AG10803 (cell line): ENCODE measurements around the gene HYCC2.

ENCODE experiments used
- DNase-seq: peaks from one replicate; pipeline ENCODE4 v3.0.0; 2010; ENCODE audit warnings: low read depth
- H3K4me3 ChIP-seq: 2 replicates; pipeline ENCODE4 v1.5.1; 2011; ENCODE audit warnings: mild to moderate bottlenecking, low read length, control low read depth
- TF ChIP-seq, protein P1 (sequence below): conservative IDR thresholded peaks from 2 replicates; pipeline ENCODE4 v1.5.1; 2011; ENCODE audit warnings: mild to moderate bottlenecking, low read length, control low read depth, inconsistent platforms

Gene HYCC2

GRCh38 chr2:201024518-201024917 is 47.0 kb downstream of the HYCC2 start:
- no peak for DNase-seq
- TF ChIP-seq, protein P1, sequence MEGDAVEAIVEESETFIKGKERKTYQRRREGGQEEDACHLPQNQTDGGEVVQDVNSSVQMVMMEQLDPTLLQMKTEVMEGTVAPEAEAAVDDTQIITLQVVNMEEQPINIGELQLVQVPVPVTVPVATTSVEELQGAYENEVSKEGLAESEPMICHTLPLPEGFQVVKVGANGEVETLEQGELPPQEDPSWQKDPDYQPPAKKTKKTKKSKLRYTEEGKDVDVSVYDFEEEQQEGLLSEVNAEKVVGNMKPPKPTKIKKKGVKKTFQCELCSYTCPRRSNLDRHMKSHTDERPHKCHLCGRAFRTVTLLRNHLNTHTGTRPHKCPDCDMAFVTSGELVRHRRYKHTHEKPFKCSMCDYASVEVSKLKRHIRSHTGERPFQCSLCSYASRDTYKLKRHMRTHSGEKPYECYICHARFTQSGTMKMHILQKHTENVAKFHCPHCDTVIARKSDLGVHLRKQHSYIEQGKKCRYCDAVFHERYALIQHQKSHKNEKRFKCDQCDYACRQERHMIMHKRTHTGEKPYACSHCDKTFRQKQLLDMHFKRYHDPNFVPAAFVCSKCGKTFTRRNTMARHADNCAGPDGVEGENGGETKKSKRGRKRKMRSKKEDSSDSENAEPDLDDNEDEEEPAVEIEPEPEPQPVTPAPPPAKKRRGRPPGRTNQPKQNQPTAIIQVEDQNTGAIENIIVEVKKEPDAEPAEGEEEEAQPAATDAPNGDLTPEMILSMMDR, result no peak
- H3K4me3 ChIP-seq, result no peak overlapping the region

- DNase-seq, result no peak
- no peak overlapping the region for H3K4me3 ChIP-seq
- TF ChIP-seq, protein P1, result no peak
Observed at GRCh38 chr2:201021914-201022313, 49.6 kb downstream of the HYCC2 start.
